ENCODE data around the gene ZDHHC8.

DNA sequence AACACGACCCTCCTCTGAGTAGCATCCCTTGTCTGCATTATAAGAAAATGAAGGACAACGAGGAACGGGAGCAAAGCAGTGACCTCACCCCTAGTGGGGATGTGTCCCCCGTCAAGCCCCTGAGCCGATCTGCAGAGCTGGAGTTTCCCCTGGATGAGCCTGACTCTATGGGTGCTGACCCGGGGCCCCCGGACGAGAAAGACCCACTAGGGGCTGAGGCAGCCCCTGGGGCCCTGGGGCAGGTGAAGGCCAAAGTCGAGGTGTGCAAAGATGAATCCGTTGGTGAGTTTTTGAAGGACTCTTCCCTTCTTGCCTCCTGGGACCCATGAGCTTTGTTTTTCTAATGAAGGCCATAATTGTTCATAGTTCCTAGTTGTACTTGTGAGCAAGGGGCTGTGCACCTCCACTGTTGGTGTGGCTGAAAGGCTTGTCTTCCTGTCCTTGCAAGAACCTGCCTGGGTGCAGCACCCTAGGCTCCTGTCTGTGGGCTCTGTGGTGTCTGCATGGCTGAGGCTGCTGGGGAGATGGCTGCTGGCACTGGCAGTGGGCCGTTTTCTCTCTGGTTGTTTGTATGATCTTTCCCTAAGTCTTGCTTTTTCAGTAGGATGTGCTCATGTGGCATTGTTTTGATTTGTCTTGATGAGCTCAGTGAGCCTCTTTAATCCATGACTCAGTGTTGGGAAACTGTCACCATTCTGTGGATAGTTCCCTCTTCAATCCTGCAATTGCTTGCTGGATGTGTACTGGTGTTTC lies 41.5 kb upstream of the ZDHHC8 start:
- TF ChIP-seq POLR2A (IDR thresholded peaks at IDR 0.05): no peak
- TF ChIP-seq, protein P1, sequence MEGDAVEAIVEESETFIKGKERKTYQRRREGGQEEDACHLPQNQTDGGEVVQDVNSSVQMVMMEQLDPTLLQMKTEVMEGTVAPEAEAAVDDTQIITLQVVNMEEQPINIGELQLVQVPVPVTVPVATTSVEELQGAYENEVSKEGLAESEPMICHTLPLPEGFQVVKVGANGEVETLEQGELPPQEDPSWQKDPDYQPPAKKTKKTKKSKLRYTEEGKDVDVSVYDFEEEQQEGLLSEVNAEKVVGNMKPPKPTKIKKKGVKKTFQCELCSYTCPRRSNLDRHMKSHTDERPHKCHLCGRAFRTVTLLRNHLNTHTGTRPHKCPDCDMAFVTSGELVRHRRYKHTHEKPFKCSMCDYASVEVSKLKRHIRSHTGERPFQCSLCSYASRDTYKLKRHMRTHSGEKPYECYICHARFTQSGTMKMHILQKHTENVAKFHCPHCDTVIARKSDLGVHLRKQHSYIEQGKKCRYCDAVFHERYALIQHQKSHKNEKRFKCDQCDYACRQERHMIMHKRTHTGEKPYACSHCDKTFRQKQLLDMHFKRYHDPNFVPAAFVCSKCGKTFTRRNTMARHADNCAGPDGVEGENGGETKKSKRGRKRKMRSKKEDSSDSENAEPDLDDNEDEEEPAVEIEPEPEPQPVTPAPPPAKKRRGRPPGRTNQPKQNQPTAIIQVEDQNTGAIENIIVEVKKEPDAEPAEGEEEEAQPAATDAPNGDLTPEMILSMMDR (IDR thresholded peaks at IDR 0.05): no peak

Measured in vagina (tissue), 2 donors.